ENCODE measurements around the gene PLK1.

The PLK1 gene

DNA sequence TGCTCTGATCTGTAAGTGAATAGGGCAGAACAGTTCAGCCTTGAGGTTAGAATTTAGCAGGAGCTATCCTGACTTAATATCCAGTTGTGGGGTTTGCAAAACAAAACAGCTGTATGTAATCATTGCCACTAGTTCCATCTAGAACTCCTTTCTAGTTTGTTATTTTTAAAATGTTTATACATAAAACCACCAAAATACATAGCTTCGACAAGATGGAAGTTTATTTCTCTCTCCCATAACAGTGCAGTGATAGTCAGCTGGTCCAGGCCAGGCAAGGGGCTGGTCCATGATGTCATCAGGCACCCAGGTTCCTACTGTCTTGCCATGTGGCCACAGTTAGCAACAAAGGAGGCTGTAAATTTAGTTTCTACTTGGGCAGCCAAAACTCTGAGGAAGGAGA, 10.5 kb upstream of the PLK1 start:
- TF ChIP-seq, protein P1, sequence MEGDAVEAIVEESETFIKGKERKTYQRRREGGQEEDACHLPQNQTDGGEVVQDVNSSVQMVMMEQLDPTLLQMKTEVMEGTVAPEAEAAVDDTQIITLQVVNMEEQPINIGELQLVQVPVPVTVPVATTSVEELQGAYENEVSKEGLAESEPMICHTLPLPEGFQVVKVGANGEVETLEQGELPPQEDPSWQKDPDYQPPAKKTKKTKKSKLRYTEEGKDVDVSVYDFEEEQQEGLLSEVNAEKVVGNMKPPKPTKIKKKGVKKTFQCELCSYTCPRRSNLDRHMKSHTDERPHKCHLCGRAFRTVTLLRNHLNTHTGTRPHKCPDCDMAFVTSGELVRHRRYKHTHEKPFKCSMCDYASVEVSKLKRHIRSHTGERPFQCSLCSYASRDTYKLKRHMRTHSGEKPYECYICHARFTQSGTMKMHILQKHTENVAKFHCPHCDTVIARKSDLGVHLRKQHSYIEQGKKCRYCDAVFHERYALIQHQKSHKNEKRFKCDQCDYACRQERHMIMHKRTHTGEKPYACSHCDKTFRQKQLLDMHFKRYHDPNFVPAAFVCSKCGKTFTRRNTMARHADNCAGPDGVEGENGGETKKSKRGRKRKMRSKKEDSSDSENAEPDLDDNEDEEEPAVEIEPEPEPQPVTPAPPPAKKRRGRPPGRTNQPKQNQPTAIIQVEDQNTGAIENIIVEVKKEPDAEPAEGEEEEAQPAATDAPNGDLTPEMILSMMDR (IDR thresholded peaks at IDR 0.05; ENCODE audit: insufficient read depth, low read depth, low read length, missing control alignments): no peak
- no peak overlapping the region for H3K4me3 ChIP-seq (ENCODE audit: low read depth, low read length)
- DNase-seq (ENCODE audit: low read depth): no peak

DNA sequence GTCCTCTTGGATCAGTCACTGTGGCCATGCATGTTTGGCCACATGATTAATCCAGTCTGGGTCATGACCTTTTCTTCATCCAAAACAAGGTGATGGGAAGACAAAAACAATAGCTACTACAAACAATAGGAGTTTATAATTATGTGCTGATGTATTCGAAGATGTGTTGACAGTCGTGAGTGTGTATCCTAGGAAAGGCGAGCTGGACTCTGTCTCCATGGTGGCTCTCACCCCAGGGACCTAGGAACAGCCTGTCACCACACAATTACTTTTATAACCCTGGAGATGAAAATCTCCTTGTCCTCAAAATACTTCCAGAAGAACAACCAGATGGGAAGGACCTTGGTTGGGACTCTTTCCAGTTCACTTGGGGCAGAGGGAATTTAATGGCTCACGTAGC, 9.8 kb upstream of the PLK1 start:
- TF ChIP-seq, protein P1 (IDR thresholded peaks at IDR 0.05; ENCODE audit: insufficient read depth, low read depth, low read length, missing control alignments): no peak
- DNase-seq (ENCODE audit: low read depth): no peak
- no peak overlapping the region for H3K4me3 ChIP-seq (ENCODE audit: low read depth, low read length)

DNA sequence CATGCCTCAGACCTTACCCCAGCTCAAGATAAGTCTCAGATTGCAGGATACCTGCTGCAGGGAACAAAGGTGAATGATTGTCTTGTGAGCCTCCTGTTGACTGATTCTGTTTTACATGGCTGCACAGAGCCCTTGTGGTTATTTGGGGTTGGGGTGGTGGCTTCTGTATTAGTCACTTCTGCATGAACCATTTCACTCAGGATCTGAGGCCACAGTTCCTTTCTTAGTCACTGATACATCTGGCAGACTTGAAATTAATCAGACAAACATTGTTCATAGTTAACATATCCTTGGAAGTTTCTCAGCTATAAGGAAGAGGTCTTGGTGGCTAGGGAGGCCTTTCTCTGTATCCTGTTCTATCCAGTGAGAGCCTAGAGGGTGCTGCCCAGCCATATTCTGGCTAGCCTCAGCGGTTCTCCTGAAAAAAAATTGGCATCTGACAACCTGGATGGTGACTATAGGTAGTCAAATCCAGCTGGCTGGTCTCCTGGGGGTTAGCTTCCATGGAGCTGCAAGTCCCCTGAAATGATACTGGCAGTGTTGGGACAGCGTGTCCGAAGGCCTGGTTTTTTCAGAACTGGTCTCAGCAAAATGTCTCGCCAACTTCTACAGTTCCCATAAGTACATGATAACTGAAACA, 8.4 kb upstream of the PLK1 start:
- H3K4me3 ChIP-seq (ENCODE audit: low read depth, low read length): no peak overlapping the region
- TF ChIP-seq, protein P1 (IDR thresholded peaks at IDR 0.05; ENCODE audit: insufficient read depth, low read depth, low read length, missing control alignments): no peak
- peak; percentile 90 for DNase-seq (ENCODE audit: low read depth)

DNA sequence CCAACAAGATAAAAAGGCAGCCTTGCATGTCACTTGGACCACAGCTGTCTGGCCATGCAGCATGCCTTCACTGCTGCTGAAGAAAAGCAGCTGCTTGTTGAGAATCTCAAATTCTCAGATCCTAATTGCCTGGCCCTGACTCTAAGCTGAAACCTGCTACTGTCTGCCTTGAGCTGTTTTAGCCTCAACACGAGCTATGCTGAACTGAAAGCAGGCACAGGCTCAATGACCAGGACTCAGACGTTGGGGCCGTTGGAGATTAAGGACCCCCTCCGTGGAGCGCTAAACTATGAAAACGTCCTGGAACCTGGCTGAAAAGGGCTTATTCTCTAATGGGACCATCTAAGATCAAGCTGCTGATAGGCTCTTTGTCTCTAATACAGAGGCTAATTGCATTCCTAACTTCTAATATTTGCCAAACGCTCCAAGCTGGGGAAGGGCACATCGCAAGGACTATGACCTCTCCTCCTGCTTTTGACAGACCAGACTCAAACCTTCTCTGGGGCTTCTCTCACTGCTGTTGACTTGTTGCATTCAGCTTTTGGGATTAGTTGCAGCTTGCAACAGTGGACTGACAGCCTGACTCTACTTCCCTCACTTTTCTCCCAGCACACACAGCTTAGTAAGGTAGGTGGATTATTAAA, 4.6 kb upstream of the PLK1 start:
- peak; percentile 61 for DNase-seq (ENCODE audit: low read depth)
- no peak overlapping the region for H3K4me3 ChIP-seq (ENCODE audit: low read depth, low read length)
- TF ChIP-seq, protein P1 (IDR thresholded peaks at IDR 0.05; ENCODE audit: insufficient read depth, low read depth, low read length, missing control alignments): no peak

DNA sequence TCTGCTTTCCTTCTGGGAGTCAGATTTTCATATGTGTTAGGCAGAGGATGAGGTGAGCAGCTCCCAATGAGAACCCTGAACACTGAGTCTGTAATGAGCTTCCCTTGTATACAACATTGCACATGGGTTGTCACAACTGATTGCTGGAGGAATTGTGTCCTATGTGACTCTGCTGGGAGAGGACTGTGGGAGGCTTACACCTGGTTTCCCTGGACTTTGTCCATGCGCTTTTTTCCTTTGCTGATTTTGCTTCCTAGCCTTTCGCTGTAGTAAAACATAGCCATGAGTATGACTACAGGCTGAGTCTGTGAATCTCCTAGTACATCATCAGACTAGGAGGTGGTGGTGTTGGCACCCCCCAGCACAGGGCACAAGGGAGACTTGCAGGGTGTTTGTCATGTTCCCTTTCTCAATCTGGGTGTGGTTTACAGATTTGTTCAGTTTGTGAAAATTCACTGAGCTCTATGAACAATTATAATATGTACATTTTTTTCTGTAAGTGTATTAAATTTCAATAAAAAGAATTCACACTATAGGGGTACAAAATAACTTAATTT, 1.7 kb upstream of the PLK1 start:
- TF ChIP-seq, protein P1 (IDR thresholded peaks at IDR 0.05; ENCODE audit: insufficient read depth, low read depth, low read length, missing control alignments): no peak
- DNase-seq (ENCODE audit: low read depth): no peak
- no peak overlapping the region for H3K4me3 ChIP-seq (ENCODE audit: low read depth, low read length)

DNA sequence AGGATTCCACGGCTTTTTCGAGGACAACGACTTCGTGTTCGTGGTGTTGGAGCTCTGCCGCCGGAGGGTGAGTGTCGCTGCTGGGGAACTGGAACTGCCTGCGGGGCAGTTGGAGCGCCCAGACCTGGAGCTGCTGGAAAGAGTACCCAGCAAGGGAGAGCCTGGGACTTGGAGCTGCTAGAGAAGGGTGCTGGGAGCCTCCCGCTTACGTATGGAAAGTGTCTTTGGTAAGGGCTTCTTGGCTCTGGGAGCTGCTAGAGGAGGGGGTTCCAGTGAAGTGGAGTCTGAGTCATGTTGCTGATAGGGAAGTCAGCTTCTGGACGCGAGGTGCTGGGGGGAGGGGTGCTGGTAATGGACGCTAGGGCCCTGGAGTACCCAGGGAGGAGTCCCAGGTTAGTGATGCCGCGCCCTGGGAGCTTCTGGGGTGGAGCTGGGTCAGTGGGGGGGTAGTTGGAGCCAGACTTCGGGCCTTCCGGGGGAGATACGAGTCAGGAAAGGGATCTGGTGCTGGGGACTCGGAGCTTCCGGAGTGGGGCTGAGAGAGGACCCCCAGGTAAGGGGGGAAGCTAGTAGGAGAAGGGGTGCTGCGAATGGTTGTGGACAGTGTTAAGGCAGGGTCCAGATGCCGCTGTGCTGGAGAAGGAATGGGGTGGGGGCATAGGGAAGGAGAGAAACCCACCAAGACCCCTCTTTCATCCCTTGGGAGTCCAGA, 741 bp downstream of the PLK1 start:
- TF ChIP-seq, protein P1 (IDR thresholded peaks at IDR 0.05; ENCODE audit: insufficient read depth, low read depth, low read length, missing control alignments): no peak
- H3K4me3 ChIP-seq (ENCODE audit: low read depth, low read length): peak overlapping the region; percentile 77
- DNase-seq (ENCODE audit: low read depth): peak; percentile 57

Data from GM12865 (cell line).